Stomach (tissue), 4 donors: Measurements from ENCODE around the gene NDUFB6.

ENCODE experiments used
- CTCF ChIP-seq, 7 experiments: fragments of 450-650 bp in 4 of 7; fragments of 200-600 bp in 3 of 7; sonication (generic) in 3 of 7; IDR thresholded peaks; one replicate each; pipeline ENCODE4 v1.5.1; 2016 to 2019; ENCODE audit warnings: antibody characterized with exemption in 7 of 7, control low read depth in 2 of 7, mild to moderate bottlenecking in 1 of 7
- POLR2AphosphoS5 ChIP-seq, 3 donors: sonication (generic); formaldehyde crosslinking; IDR thresholded peaks; one replicate each; pipeline ENCODE4 v1.6.1; 2016; ENCODE audit warnings: antibody characterized with exemption in 3 of 3

DNA sequence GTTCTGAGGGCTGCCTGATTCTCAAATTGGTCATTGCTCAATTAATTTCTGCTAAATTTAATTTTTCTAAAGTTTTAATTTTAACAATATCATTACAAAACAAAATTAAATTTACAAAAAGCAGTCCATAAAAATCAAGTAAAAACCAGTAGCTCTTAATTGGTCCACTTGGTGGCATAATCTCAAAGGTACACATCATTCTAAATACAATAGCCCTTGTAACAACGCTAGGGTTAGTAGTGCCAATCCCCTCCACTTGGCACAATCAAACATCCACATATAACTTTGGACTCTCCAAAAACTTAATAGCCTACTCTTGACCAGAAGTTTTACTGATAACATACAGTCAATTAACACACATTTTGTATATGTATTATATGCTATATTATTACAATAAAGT lies 1.9 kb upstream of the NDUFB6 start:
- no peak for TF ChIP-seq POLR2AphosphoS5 (IDR thresholded peaks at IDR 0.05)
- no peak for TF ChIP-seq CTCF (IDR thresholded peaks at IDR 0.05)
